SKM-1 (cell line): ENCODE results near the gene ARAP2.

ENCODE experiments used
- DNase-seq: peaks from one replicate; lab custom pipeline; 2025; ENCODE audit not compliant: unreplicated experiment; lab: John Stamatoyannopoulos, UW

ARAP2 gene

DNA sequence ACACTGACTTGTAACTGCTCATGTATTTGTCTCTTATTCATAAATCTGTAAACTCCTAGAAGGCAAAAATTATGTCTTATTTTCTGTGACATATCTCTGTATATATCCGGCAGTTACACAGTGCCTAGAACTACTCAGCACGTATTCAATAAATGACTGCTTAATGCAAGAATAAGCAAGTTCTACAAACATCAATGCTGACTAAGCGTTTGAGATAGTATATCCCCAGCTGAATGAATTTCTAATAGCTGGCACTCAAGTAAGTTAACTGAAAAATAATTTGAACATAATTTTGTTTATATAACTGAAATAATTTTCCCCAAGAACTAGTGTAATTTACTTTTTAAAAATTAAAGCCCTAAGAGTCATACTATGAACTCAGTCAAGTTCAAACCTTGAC, 113.7 kb downstream of the ARAP2 start:
- DNase-seq, result no peak

- no peak for DNase-seq
These were observed 115.6 kb downstream of the ARAP2 start for GRCh38 chr4:36128689-36129088.

DNA sequence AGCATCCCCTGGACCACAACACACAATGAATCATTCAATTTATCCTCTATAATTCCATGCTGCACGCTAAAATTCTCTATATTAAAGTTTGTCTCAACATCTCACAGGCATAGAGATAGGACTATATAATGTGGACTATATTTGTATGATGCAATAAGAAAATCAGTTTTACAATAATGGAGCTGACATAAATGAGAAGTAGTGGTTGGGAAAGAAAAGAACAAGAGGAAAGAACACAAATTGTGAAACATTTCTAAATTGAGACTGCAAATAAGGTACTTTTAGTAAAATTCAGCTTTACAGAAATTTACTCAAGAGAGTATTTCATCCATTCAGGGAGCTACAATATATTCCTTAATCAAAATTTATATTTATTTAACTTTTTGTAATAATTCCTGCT, 120.4 kb downstream of the ARAP2 start:
- DNase-seq, result peak; percentile 39

GRCh38 chr4:36115312-36115711, 129.0 kb downstream of the ARAP2 start:
- DNase-seq, result peak; percentile 36

GRCh38 chr4:36111172-36111571, 133.1 kb downstream of the ARAP2 start:
- no peak for DNase-seq

DNA sequence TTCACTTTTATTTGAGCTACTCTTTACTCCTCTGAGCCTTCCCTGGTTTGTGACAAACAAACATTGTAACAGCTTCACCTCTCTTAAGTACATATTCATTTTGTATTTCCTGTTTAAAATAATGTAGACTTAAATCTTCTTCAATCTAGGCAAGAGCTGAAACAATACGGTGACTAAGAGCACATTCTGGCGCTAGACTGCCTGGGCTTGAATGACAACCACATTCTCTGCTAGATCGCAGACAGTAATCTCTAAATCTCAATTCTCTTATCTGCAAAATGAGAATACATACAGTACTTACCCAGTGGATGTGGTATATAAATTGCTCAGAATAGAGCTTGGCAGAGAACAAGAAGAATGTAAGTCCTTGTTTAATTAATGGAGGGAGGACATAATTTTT, 144.8 kb downstream of the ARAP2 start:
- DNase-seq, result no peak

DNA sequence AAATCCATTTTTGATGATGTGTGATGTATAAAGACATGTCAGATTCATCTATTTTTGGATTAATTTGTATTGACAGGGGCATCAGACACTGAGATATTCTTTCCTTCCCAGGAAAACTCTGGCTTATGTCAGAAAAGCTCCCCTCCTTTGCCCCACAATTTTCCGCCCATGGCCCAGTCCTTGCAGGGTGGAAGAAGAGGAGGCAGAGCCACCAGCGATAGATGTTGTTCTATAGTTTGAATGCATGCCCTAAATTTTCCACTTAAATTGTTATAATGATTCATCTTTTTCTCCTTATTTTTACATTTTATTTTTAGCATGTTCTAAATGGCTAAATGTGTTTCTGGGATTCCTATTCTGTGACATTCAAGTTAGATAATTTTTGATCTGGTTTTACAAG, 149.3 kb downstream of the ARAP2 start:
- DNase-seq, result no peak

- no peak for DNase-seq
These were observed 152.3 kb downstream of the ARAP2 start for GRCh38 chr4:36091997-36092396.

GRCh38 chr4:36088542-36088941, 155.8 kb downstream of the ARAP2 start:
- DNase-seq, result no peak

GRCh38 chr4:36086261-36086786, 158.0 kb downstream of the ARAP2 start:
- no peak for DNase-seq

GRCh38 chr4:36082817-36083216, 161.5 kb downstream of the ARAP2 start:
- no peak for DNase-seq

DNA sequence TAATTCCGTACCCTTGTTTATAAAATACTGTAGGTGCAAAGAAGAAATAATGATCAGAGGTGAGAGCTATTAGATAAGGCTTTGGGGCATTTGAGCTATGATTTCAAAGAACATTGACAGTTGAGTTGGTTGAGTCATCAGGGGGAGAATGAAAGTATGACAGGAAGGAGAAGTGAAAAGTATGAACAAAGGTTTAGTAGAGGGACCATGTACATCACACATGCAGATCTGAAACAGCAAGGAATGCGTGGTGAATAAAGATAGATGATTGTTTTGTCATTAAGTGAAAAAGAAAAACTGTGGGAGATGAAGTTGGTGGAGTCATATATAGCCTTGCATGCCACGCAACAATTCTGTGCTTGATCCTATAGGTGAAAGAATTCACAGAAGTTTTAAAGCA, 163.1 kb downstream of the ARAP2 start:
- DNase-seq, result no peak

GRCh38 chr4:36079666-36080065, 164.6 kb downstream of the ARAP2 start:
- DNase-seq, result no peak

DNA sequence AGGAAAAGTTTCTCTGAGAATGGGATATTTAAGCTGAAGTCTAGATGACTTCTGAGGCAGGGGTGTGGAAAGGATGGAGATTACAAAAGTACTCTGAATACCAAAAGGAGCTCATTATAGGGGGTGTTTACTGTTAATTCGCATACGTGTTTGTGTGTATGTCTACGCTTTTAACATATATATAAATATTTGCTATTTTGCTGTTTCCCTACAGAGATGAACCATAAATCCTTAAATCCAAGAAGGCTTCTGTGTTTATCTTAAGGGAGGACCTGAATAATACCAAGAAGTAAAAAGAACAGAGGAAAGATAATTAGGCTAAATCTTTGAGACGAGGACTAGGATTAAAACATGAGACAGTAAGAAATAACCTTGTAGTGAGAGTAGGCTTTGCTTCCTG, 166.0 kb downstream of the ARAP2 start:
- DNase-seq, result no peak

- DNase-seq, result no peak
These were observed 171.8 kb downstream of the ARAP2 start for GRCh38 chr4:36072529-36072928.

GRCh38 chr4:36067116-36067515, 177.2 kb downstream of the ARAP2 start:
- DNase-seq, result peak; percentile 11

GRCh38 chr4:36065274-36065871, 178.9 kb downstream of the ARAP2 start:
- DNase-seq, result no peak

- no peak for DNase-seq
These were observed 180.2 kb downstream of the ARAP2 start for GRCh38 chr4:36064117-36064516.

DNA sequence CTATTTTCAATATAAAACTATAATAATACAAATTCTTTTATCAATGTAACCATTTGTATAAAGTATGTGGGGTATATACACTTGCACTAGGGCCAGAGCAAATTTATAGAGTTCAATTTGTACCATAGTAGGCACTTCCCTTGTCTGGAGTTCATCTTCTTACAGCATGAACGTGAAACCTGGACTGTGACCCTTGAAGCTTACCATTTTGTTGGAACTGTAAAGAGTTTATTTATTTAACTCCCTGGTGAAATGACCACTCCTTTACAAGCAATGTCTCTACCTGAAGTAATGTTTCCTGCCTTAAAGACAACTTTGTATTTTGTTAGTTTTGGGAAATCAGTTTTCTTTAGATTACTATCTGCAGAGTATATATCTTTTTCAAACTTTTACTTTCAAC, 188.2 kb downstream of the ARAP2 start:
- DNase-seq, result no peak

- no peak for DNase-seq
These were observed 189.5 kb downstream of the ARAP2 start for GRCh38 chr4:36054694-36055422.

GRCh38 chr4:36053930-36054329, 190.4 kb downstream of the ARAP2 start:
- DNase-seq, result no peak

DNA sequence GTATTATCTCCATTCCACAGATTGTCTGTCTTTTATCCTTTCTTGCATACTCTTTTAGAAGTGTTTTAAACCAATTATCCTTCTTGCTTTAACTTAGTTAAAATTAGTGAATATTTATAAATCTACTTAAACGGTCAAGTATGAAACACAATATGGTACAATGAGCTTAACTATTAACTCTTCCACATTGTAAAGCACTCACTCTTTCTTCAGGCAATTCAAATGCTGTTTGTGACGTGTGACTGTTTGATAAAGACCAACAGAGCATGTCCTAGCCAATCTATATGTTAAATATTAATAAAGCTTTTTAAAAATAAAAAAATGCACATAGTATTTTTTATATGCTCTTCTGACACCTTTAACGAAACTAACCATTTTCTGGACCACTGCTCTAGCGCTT, 192.7 kb downstream of the ARAP2 start:
- no peak for DNase-seq

GRCh38 chr4:36046026-36046425, 198.3 kb downstream of the ARAP2 start:
- no peak for DNase-seq
